ENCODE results near the gene FMO5. TPM values are rescaled to one million over a fixed set of nuclear protein-coding genes. Genes with fewer than 3 reads are reported as not detected.

The FMO5 gene
- total RNA-seq, 2 experiments from 2014 or later = 1.7 to 3.9 TPM

GRCh38 chr1:147214325-147214724 lies 10.8 kb downstream of the FMO5 start:
- no peak overlapping the region for H2AFZ ChIP-seq (ENCODE audit: low read length)
- no peak overlapping the region for H3K27ac ChIP-seq (ENCODE audit: low read depth, low read length, poor library complexity, severe bottlenecking)
- H3K4me2 ChIP-seq (ENCODE audit: low read length) = no peak overlapping the region
- intact Hi-C loops (cut with micrococcal nuclease; ENCODE audit: unreplicated experiment) = no loop called here
- ChIA-PET POLR2A (interaction anchor here (0.7 kb wide), 1 partner anchor 30 kb away, joined by 3 read pairs; no protein-coding TSS in a partner anchor), CTCF (ENCODE audit: unreplicated experiment) (no interaction called here)
- DNase-seq (ENCODE audit: low spot score) = no peak
- no TSS peak for BruUV-seq (replicated peaks)
- no peaks in the 10 kb centered on the region for H3K36me3 ChIP-seq (ENCODE audit: insufficient read depth, low read length)
- no peak overlapping the region for H3K4me3 ChIP-seq (ENCODE audit: low read depth, low read length, poor library complexity, severe bottlenecking)
- no peaks in the 10 kb centered on the region for H3K4me1 ChIP-seq (ENCODE audit: insufficient read depth, low read length, poor library complexity, severe bottlenecking)
- H3K9me3 ChIP-seq (ENCODE audit: low read length) = no peaks in the 10 kb centered on the region
- no peaks in the 10 kb centered on the region for H3K79me2 ChIP-seq (ENCODE audit: insufficient read depth, low read depth, low read length)
- no peaks in the 10 kb centered on the region for H3K9me2 ChIP-seq (ENCODE audit: insufficient read depth, low read length)
- no peaks in the 10 kb centered on the region for H4K20me1 ChIP-seq (ENCODE audit: insufficient read depth, low read length)
- no peak for TF ChIP-seq CTCF (conservative IDR thresholded peaks at IDR 0.05; ENCODE audit: low read length)
- no peak for TF ChIP-seq EZH2phosphoT487 (IDR thresholded peaks at IDR 0.05; ENCODE audit: borderline replicate concordance, low read depth, low read length)

GRCh38 chr1:147213271-147213670 lies 11.9 kb downstream of the FMO5 start:
- CTCF ChIA-PET (ENCODE audit: unreplicated experiment) = no interaction called here
- no peaks in the 10 kb centered on the region for H3K9me2 ChIP-seq (ENCODE audit: insufficient read depth, low read length)

More at GRCh38 chr1:147213271-147213670, 11.9 kb downstream of the FMO5 start:
- Histone ChIP-seq H3K4me3 (ENCODE audit: low read depth, low read length, poor library complexity, severe bottlenecking) (no peak overlapping the region), H3K36me3 (ENCODE audit: insufficient read depth, low read length) (no peaks in the 10 kb centered on the region), H3K79me2 (ENCODE audit: insufficient read depth, low read depth, low read length) (no peaks in the 10 kb centered on the region), H4K20me1 (ENCODE audit: insufficient read depth, low read length) (no peaks in the 10 kb centered on the region), H3K9me3 (ENCODE audit: low read length) (no peaks in the 10 kb centered on the region), H3K27ac (ENCODE audit: low read depth, low read length, poor library complexity, severe bottlenecking) (no peak overlapping the region), H3K4me1 (ENCODE audit: insufficient read depth, low read length, poor library complexity, severe bottlenecking) (no peaks in the 10 kb centered on the region), H2AFZ (ENCODE audit: low read length) (no peak overlapping the region), H3K4me2 (ENCODE audit: low read length) (no peak overlapping the region)
- POLR2A ChIA-PET = interaction anchor here (0.6 kb wide), 1 partner anchor 25 kb away, joined by 5 read pairs; no protein-coding TSS in a partner anchor
- no peak for DNase-seq (ENCODE audit: low spot score)
- TF ChIP-seq CTCF (conservative IDR thresholded peaks at IDR 0.05; ENCODE audit: low read length) = no peak
- no peak for TF ChIP-seq EZH2phosphoT487 (IDR thresholded peaks at IDR 0.05; ENCODE audit: borderline replicate concordance, low read depth, low read length)
- BruUV-seq (replicated peaks) = no TSS peak
- intact Hi-C loops (cut with micrococcal nuclease; ENCODE audit: unreplicated experiment) = no loop called here
